Midbrain (tissue), 1 donor: ENCODE results near the gene RASGEF1C.

Experiments
- DNase-seq: peaks from one replicate; lab custom pipeline; 2025; lab: John Stamatoyannopoulos, UW

Gene RASGEF1C

GRCh38 chr5:180179442-180180420 lies 29.3 kb downstream of the RASGEF1C start:
- DNase-seq: no peak

GRCh38 chr5:180178531-180179441 lies 30.2 kb downstream of the RASGEF1C start:
- no peak for DNase-seq

- no peak for DNase-seq
Measured at GRCh38 chr5:180176191-180176590, 32.8 kb downstream of the RASGEF1C start.

GRCh38 chr5:180175015-180175431 lies 34.0 kb downstream of the RASGEF1C start:
- DNase-seq: no peak

GRCh38 chr5:180174587-180174972 lies 34.4 kb downstream of the RASGEF1C start:
- no peak for DNase-seq

GRCh38 chr5:180173875-180174586 lies 35.0 kb downstream of the RASGEF1C start:
- peak; percentile 30 for DNase-seq

- DNase-seq: no peak
Measured at GRCh38 chr5:180173198-180173544, 35.8 kb downstream of the RASGEF1C start.

- peak; percentile 57 for DNase-seq
Measured at GRCh38 chr5:180172447-180173197, 36.4 kb downstream of the RASGEF1C start.

- no peak for DNase-seq
Measured at GRCh38 chr5:180171568-180172094, 37.4 kb downstream of the RASGEF1C start.

- DNase-seq: no peak
Measured at GRCh38 chr5:180170810-180171567, 38.0 kb downstream of the RASGEF1C start.

- peak; percentile 86 for DNase-seq
Measured at GRCh38 chr5:180170106-180170809, 38.8 kb downstream of the RASGEF1C start.

- DNase-seq: no peak
Measured at GRCh38 chr5:180169248-180170105, 39.5 kb downstream of the RASGEF1C start.

- DNase-seq: no peak
Measured at GRCh38 chr5:180168758-180169157, 40.3 kb downstream of the RASGEF1C start.

- no peak for DNase-seq
Measured at GRCh38 chr5:180166176-180166575, 42.8 kb downstream of the RASGEF1C start.

GRCh38 chr5:180162304-180162661 lies 46.7 kb downstream of the RASGEF1C start:
- DNase-seq: no peak

GRCh38 chr5:180161420-180162303 lies 47.3 kb downstream of the RASGEF1C start:
- peak; percentile 67 for DNase-seq

- DNase-seq: no peak
Measured at GRCh38 chr5:180160789-180161188, 48.2 kb downstream of the RASGEF1C start.

GRCh38 chr5:180160215-180160614 lies 48.8 kb downstream of the RASGEF1C start:
- no peak for DNase-seq
